Duodenal mucosa (tissue), 2 donors: ENCODE data around the gene SH2D6.
A peak's percentile ranks its signal among the peaks of the same experiment; 100 is the strongest.

Experiments
- H3K27ac ChIP-seq: one replicate; pipeline ENCODE4 v1.7.0; 2013; ENCODE audit warnings: low read depth, low read length
- H3K27me3 ChIP-seq, 2 donors: one replicate each; pipeline ENCODE4 v1.7.0; 2013; ENCODE audit warnings: low read length in 2 of 2, control low read depth in 1 of 2; ENCODE audit not compliant: insufficient read depth in 2 of 2, control insufficient read depth in 1 of 2
- H3K36me3 ChIP-seq, 2 donors: one replicate each; pipeline ENCODE4 v1.7.0; 2013; ENCODE audit warnings: low read length in 2 of 2, control low read depth in 1 of 2; ENCODE audit not compliant: insufficient read depth in 2 of 2, control insufficient read depth in 1 of 2
- H3K4me1 ChIP-seq, 2 donors: one replicate each; pipeline ENCODE4 v1.7.0; 2013; ENCODE audit warnings: low read length in 2 of 2, control low read depth in 1 of 2; ENCODE audit not compliant: insufficient read depth in 2 of 2, control insufficient read depth in 1 of 2
- H3K4me3 ChIP-seq, 2 donors: one replicate each; pipeline ENCODE4 v1.7.0; 2013; ENCODE audit warnings: low read length in 2 of 2, low read depth in 1 of 2
- H3K9ac ChIP-seq, 2 donors: one replicate each; pipeline ENCODE4 v1.7.0; 2013; ENCODE audit warnings: low read length in 2 of 2, low read depth in 1 of 2
- H3K9me3 ChIP-seq, 2 donors: one replicate each; pipeline ENCODE4 v1.7.0; 2013; ENCODE audit warnings: low read length in 2 of 2, control low read depth in 1 of 2; ENCODE audit not compliant: control insufficient read depth in 1 of 2

The SH2D6 gene

DNA sequence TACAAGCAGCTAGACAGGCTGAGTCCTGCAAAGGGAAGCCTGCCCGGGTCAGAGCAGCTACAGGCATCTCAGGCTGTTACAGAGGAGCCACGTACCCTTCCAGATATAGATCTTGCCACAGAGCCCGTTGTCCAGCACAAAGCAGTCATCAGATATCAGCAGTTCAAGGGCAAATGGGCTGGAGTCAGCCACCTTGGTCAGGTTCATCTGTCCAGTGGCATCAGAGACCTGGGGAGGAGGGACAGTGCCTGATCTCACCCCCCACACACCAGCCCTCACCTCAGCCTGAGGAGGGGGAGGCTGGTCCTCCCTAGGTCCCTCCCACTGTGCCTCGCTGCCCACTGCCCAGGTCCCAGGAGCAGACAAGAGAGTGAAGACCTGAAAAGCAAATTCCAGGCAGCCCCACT lies 20.6 kb upstream of the SH2D6 start:
- Histone ChIP-seq H3K4me1 (peaks cover 8 to 9% of the 10 kb centered on the region in 2 donors), H3K36me3 (peaks cover 0 to 28% of the 10 kb centered on the region in 2 donors), H3K9me3 (no peaks in the 10 kb centered on the region), H3K27me3 (no peaks in the 10 kb centered on the region), H3K9ac (no peak overlapping the region), H3K27ac (no peak overlapping the region), H3K4me3 (no peak overlapping the region)

DNA sequence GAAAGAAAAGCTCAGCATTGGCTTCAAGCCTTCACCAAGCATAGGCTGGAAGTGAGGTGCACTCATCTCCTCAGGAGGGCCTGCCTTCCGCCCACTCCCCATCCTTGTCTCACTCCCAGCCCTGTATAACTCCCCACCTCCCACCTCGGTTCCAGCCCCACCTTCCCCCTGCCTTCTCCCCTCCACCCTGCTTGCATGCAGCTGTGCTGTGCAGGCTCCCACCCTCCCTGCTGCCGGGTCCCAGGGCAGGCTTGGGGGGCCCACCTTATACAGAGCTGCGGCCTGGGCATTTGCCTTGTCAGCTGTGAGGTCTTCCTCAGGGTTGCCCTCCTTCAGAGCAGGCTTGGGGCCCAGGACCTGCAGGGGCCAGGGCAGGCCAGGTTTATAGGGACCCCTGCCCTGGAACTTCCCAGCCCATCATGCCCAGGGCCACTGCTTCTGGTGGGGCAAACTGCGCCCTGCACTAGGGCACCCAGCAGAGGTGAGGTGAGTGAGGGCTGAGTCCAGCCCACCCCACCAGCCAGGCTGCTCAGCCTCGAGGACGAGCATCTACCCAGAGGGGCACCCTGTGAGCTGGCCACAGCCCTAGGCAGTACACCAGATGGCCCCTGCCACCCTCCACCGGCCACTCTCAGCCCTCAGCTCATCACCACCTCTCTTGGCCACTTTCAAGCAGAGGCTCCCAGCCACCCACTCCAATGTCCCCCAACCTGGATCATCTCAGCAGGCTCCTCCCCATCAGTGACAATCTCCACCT lies 19.9 kb upstream of the SH2D6 start:
- no peak overlapping the region for H3K27ac ChIP-seq
- H3K27me3 ChIP-seq: no peaks in the 10 kb centered on the region
- H3K4me1 ChIP-seq: peaks cover 8 to 9% of the 10 kb centered on the region in 2 donors
- H3K9ac ChIP-seq: no peak overlapping the region
- no peaks in the 10 kb centered on the region for H3K9me3 ChIP-seq
- H3K36me3 ChIP-seq: peaks cover 0 to 28% of the 10 kb centered on the region in 2 donors
- no peak overlapping the region for H3K4me3 ChIP-seq

DNA sequence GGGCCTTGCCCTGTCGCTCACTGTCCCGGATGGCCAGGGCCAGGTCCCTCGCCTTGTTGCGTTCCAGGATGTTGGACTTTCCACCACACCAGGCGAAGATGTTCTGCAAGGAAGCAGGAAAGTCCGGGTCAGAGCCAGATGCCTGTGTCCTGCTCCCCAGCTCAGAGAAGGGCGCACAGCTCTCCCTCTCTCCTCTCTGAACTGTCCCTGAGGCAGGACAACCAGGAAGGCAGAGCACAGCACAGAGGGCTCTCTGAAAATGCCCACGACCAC lies 19.4 kb upstream of the SH2D6 start:
- H3K4me3 ChIP-seq: no peak overlapping the region
- no peaks in the 10 kb centered on the region for H3K27me3 ChIP-seq
- H3K4me1 ChIP-seq: peaks cover 8 to 9% of the 10 kb centered on the region in 2 donors
- no peak overlapping the region for H3K27ac ChIP-seq
- H3K9ac ChIP-seq: no peak overlapping the region
- no peaks in the 10 kb centered on the region for H3K9me3 ChIP-seq
- peaks cover 0 to 24% of the 10 kb centered on the region in 2 donors for H3K36me3 ChIP-seq

DNA sequence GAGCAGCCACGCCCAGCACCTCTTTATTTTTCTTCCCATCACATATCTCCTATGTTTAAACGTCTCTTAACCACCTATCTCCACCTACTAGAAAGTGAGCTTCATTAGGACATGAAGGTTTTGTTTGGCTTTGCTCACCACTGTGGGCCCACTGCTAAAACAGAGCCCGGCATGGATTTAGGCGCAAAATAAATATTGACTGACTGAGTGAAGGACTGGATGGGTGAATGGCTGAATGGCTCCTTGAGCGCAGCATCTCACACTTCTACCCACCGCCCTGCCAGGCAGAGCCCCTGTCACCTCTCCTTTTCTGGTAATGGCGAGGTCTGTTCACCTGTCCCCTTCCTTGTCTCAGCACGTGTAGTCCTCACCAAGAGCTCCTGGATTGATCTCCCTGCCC lies 18.5 kb upstream of the SH2D6 start:
- no peak overlapping the region for H3K9ac ChIP-seq
- no peaks in the 10 kb centered on the region for H3K9me3 ChIP-seq
- peaks cover 0 to 22% of the 10 kb centered on the region in 2 donors for H3K36me3 ChIP-seq
- H3K27me3 ChIP-seq: no peaks in the 10 kb centered on the region
- no peak overlapping the region for H3K4me3 ChIP-seq
- H3K27ac ChIP-seq: no peak overlapping the region
- peaks cover 8 to 9% of the 10 kb centered on the region in 2 donors for H3K4me1 ChIP-seq

DNA sequence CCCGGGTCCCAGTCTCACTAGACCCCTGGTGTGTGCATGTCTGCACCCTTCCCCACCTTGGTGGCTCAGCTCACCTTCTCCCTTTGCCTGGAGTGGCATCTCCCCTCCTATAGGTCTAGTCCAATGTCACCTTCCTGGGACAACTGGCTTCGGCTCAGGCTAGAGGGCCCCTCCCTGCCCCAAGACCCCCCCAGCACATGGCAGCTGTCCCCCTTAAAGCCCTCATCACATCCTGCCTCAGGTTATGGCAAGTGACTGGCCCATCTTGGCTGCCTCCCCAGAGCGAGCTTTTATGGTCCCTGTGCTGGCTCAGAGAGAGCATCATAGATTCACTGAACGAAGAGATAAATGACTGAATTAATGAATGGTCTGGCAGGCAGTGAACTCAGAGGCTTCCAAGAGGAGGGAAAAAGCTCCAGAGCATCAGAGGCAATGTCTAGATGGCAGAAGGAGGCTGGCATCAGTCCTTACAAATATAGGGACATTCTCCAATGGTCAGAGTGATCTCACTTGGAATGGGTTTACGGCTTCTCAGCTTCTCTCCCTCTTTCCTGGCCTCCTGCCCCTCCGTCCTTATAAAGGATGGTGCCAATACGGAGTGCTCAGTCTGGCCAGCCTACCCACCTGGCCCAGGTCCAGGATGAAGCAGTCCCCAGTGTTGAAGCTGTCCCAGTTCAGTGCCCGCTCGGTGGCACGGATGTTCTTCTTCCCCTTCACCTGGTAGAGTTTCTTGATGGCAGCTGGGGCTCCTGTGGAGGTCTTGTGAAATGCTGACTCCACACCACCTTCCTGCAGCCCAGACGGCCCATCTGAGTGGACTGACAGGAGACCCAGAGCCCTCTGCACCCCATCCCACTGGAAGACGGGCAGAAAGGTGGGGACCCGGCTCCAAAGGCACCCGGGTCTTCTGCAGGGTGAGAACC lies 17.7 kb upstream of the SH2D6 start:
- Histone ChIP-seq H3K4me1 (peaks cover 8 to 9% of the 10 kb centered on the region in 2 donors), H3K9me3 (no peaks in the 10 kb centered on the region), H3K36me3 (peaks cover 0 to 22% of the 10 kb centered on the region in 2 donors), H3K4me3 (no peak overlapping the region), H3K27me3 (no peaks in the 10 kb centered on the region), H3K27ac (no peak overlapping the region), H3K9ac (no peak overlapping the region)

DNA sequence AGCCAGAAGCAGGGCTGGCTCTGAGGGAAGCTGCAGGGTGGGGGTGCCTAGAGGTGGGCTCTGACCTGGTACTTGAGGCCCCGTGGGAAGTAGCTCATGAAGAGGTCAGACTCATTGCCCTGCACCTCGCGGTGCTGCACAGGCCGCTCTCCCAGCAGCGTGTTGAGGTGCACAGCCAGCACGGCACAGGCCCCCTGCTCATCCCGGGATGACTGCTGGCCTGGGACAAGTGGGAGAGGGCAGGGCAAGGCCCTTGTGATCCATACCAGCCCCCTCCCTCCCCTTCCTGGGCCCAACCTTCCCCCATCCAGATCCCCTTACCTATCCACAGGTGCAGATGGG lies 17.1 kb upstream of the SH2D6 start:
- Histone ChIP-seq H3K9ac (no peak overlapping the region), H3K27me3 (no peaks in the 10 kb centered on the region), H3K36me3 (peaks cover 0 to 22% of the 10 kb centered on the region in 2 donors), H3K4me3 (no peak overlapping the region), H3K27ac (no peak overlapping the region), H3K4me1 (peaks cover 12% of the 10 kb centered on the region in 2 donors), H3K9me3 (no peaks in the 10 kb centered on the region)

DNA sequence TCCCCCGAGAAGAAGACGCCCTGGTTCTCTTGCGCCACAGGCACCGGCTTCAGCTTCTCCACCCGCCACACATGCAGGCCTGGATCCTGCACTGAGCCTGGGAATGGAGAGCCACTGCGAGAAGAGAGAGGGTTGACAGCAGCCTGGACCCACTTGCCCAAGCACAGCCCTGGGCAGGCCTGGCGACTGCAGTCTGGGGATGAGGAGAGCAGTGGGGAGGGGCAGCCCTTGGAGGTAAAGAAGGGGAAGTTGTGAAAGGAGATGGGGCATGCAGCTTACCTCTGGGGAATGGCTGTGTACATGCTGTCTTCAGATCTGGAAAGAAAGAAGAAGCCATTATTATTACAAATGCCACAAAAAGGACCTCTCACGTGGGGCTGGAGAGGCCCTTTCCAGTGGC lies 16.7 kb upstream of the SH2D6 start:
- Histone ChIP-seq H3K9ac (no peak overlapping the region), H3K27ac (no peak overlapping the region), H3K36me3 (peaks cover 0 to 22% of the 10 kb centered on the region in 2 donors), H3K9me3 (no peaks in the 10 kb centered on the region), H3K4me1 (peaks cover 8 to 9% of the 10 kb centered on the region in 2 donors), H3K27me3 (no peaks in the 10 kb centered on the region), H3K4me3 (no peak overlapping the region)

DNA sequence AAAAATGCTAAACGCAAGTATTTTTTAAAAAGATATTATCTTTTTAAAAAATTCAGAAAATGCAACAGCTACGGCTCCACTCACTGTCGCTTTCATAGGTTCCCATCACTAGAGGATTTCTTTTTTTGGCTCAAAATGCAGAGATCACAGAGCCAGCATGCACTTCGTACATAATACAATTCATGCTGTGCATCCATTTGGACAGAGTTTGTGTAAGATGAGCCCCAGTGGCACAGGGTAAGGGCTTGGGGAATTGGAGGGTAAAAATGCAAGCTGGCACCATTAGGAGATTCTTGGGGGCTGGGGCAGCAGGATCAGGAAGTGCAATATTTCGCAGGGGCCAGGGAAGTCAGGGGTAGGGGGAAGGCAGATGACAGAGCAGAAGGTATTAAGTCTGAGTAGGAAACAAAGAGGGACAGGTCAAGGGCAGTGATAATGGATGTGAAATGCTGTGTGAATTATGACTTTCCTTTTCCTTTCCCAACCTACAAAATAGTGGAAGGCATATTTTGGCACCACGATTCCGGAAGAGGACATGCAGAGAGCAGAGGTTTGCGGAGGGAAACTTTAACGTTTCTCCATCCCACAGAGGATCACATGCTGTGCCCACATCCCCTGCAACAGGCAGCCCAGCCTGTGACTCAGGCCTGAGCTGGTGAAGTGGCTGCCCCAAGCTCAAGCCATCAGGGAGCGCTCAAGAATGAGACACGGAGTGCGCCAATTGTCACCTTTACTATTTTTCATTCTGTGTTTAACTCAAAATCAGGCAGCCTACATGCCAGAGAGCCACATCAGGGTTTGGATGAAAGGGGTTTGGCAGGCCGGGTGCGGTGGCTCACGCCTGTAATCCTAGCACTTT lies 13.1 kb upstream of the SH2D6 start:
- Histone ChIP-seq H3K4me3 (peak overlapping the region in 1 of 2 donors; percentile 40), H3K9ac (no peak overlapping the region), H3K27ac (no peak overlapping the region)

DNA sequence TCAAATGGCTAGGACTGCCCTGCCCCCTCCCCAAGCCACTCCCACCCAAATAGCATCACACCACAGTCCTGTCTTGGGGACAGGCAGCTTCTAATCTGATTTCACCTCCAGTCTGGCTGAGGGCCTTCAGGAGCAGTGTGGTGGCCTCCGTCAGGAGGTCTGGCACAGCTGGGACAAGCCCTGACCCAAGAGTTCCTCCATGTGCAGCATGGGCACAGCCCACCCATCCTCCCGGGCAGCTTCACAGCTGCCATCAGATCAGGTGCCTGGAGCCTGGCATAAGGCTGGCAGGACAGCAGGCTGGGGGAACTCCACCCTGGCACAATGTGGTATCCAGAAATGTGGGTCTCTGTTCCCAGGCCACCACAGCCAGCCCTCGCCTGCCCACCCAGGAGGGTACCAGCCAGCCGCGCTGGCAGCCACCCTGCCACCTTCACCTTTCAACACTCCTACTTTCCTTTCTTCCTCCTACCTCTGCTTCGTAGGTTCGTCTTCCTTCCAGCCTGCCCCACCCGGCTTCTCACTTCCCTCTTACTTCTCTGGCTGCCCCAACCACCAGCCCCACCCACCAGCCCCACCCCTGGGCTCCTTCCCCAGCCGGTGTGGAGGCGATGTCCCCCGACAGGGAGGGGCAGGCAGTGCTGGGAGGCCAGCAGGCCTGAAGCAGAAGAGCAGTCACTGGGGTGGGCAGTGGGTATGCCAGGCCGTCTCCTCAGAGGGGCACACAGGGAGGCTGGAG lies 8.5 kb upstream of the SH2D6 start, which contains the start of gene CAPG:
Gene CAPG (minus strand): TSS at position 522 of the 739 bp plus-strand sequence. CDS start 8,221 bp downstream, outside the sequence.
- peak within 1 kb of the TSS; percentile 64 to 65 for H3K9ac ChIP-seq
- peak within 1 kb of the TSS; percentile 53 for H3K27ac ChIP-seq
- no peaks in the 10 kb centered on the region for H3K27me3 ChIP-seq
- H3K4me3 ChIP-seq: peak within 1 kb of the TSS; percentile 63 to 73
- no peaks in the 10 kb centered on the region for H3K9me3 ChIP-seq
- H3K36me3 ChIP-seq: no peaks in the 10 kb centered on the region
- H3K4me1 ChIP-seq: peaks cover 36 to 39% of the 10 kb centered on the region in 2 donors

More for the DNA sequence above, 13.1 kb upstream of the SH2D6 start:
- H3K27me3 ChIP-seq: no peaks in the 10 kb centered on the region
- peaks cover 21 to 26% of the 10 kb centered on the region in 2 donors for H3K4me1 ChIP-seq
- H3K36me3 ChIP-seq: peaks cover 0 to 11% of the 10 kb centered on the region in 2 donors
- H3K9me3 ChIP-seq: no peaks in the 10 kb centered on the region
